Colonic mucosa (tissue), 4 donors: ENCODE results near the gene OCIAD1. TPM values are rescaled to one million over a fixed set of nuclear protein-coding genes. Genes with fewer than 3 reads are reported as not detected.
"Not testable (repeated sequence)": the region's sequence is repeated elsewhere in the genome, so short reads cannot be mapped to it uniquely, and the experiment has no call there.

Experiments used
- DNase-seq: peaks from one replicate; pipeline ENCODE4 v3.0.0-alpha.2; 2020
- H3K27ac ChIP-seq: fragments of 200-600 bp; one replicate; pipeline ENCODE4 v1.8.0; 2021
- H3K27me3 ChIP-seq: fragments of 200-600 bp; one replicate; pipeline ENCODE4 v1.8.0; 2021
- H3K36me3 ChIP-seq: fragments of 200-600 bp; one replicate; pipeline ENCODE4 v1.8.0; 2021
- H3K4me1 ChIP-seq: fragments of 200-600 bp; one replicate; pipeline ENCODE4 v1.8.0; 2021; ENCODE audit warnings: mild to moderate bottlenecking
- H3K4me3 ChIP-seq: fragments of 200-600 bp; one replicate; pipeline ENCODE4 v1.8.0; 2021
- H3K9ac ChIP-seq, 2 donors: one replicate each; pipeline ENCODE4 v1.7.0; 2013; ENCODE audit warnings: control low read depth in 2 of 2, low read depth in 2 of 2, low read length in 2 of 2
- H3K9me3 ChIP-seq: fragments of 200-600 bp; one replicate; pipeline ENCODE4 v1.8.0; 2021
- CTCF ChIP-seq: fragments of 200-600 bp; IDR thresholded peaks from one replicate; pipeline ENCODE4 v1.8.0; 2022; ENCODE audit warnings: antibody characterized with exemption, mild to moderate bottlenecking
- intact Hi-C: fragments of 100-400 bp; cut with DNase I; formaldehyde crosslinking; loops from one replicate; pipeline ENCODE4 v1.14.1; 2022
- total RNA-seq, 2 donors: library from RNA; stranded (reverse); fragmentation: NEBNext Ultra II Directional in 1 of 2; extraction: Animal tissue kit (Norgen Biotek cat#: 25700) in 1 of 2; gene quantifications; one replicate each; pipeline ENCODE4 v1.2.1, GENCODE V29; 2021
- donor health status: healthy.
- donor health status: DM: no; HTN: no; CAD: no.
- donor health status: DM: no; HTN: no; CAD: no.

The OCIAD1 gene
- total RNA-seq, 2 donors from 2014 or later: 120 to 131 TPM

- Histone ChIP-seq H3K9ac (no peak overlapping the region), H3K36me3 (peaks cover 5% of the 10 kb centered on the region), H3K4me3 (no peak overlapping the region), H3K9me3 (no peaks in the 10 kb centered on the region), H3K4me1 (no peaks in the 10 kb centered on the region), H3K27ac (no peak overlapping the region), H3K27me3 (no peaks in the 10 kb centered on the region)
- intact Hi-C loops: no loop called here
- no peak for TF ChIP-seq CTCF
- no peak for DNase-seq
Measured at GRCh38 chr4:48854982-48855381, 24.1 kb downstream of the OCIAD1 start.

- Histone ChIP-seq H3K36me3 (peaks cover 5% of the 10 kb centered on the region), H3K4me3 (no peak overlapping the region), H3K27me3 (no peaks in the 10 kb centered on the region), H3K27ac (no peak overlapping the region), H3K9ac (no peak overlapping the region), H3K4me1 (no peaks in the 10 kb centered on the region), H3K9me3 (no peaks in the 10 kb centered on the region)
- intact Hi-C loops: no loop called here
- TF ChIP-seq CTCF: no peak
- DNase-seq: no peak
Measured at GRCh38 chr4:48858130-48858529, 27.2 kb downstream of the OCIAD1 start.

- H3K4me3 ChIP-seq: no peak overlapping the region
- no peak overlapping the region for H3K27ac ChIP-seq
- no peaks in the 10 kb centered on the region for H3K27me3 ChIP-seq
- H3K9ac ChIP-seq: no peak overlapping the region
- no peaks in the 10 kb centered on the region for H3K4me1 ChIP-seq
- DNase-seq: no peak
- H3K9me3 ChIP-seq: no peaks in the 10 kb centered on the region
- TF ChIP-seq CTCF: no peak
- intact Hi-C loops: no loop called here
- H3K36me3 ChIP-seq: no peaks in the 10 kb centered on the region
Measured at GRCh38 chr4:48862038-48862437, 31.1 kb downstream of the OCIAD1 start.

- intact Hi-C loops: no loop called here
- H3K4me1 ChIP-seq: no peaks in the 10 kb centered on the region
- no peaks in the 10 kb centered on the region for H3K36me3 ChIP-seq
- no peaks in the 10 kb centered on the region for H3K27me3 ChIP-seq
- H3K9me3 ChIP-seq: no peaks in the 10 kb centered on the region
- H3K9ac ChIP-seq: no peak overlapping the region
- TF ChIP-seq CTCF: no peak
- H3K27ac ChIP-seq: no peak overlapping the region
- H3K4me3 ChIP-seq: no peak overlapping the region
- no peak for DNase-seq
Measured at GRCh38 chr4:48862661-48863060, 31.8 kb downstream of the OCIAD1 start.

GRCh38 chr4:48863728-48864127, 32.8 kb downstream of the OCIAD1 start:
- intact Hi-C loops: no loop called here
- Histone ChIP-seq H3K36me3 (no peaks in the 10 kb centered on the region), H3K27ac (no peak overlapping the region), H3K4me1 (no peaks in the 10 kb centered on the region), H3K4me3 (no peak overlapping the region), H3K9ac (no peak overlapping the region), H3K27me3 (no peaks in the 10 kb centered on the region), H3K9me3 (no peaks in the 10 kb centered on the region)
- DNase-seq: no peak
- no peak for TF ChIP-seq CTCF

- H3K27ac ChIP-seq, H3K36me3 ChIP-seq, DNase-seq, H3K4me1 ChIP-seq, H3K4me3 ChIP-seq, H3K27me3 ChIP-seq, H3K9ac ChIP-seq, intact Hi-C loops, H3K9me3 ChIP-seq: not testable (repeated sequence)
Measured at GRCh38 chr4:48864696-48865095, 33.8 kb downstream of the OCIAD1 start.
